WI38 (cell line): ENCODE measurements around the gene SLC9A9.

Experiments
- H3K4me3 ChIP-seq: 2 replicates; pipeline ENCODE4 v1.5.1; 2011; ENCODE audit warnings: low read depth, mild to moderate bottlenecking, control low read depth, low read length
- TF ChIP-seq, protein P1 (sequence below): IDR thresholded peaks from 2 replicates; pipeline ENCODE4 v1.5.1; 2012; ENCODE audit warnings: low read depth, mild to moderate bottlenecking, control low read depth, low read length

The SLC9A9 gene

DNA sequence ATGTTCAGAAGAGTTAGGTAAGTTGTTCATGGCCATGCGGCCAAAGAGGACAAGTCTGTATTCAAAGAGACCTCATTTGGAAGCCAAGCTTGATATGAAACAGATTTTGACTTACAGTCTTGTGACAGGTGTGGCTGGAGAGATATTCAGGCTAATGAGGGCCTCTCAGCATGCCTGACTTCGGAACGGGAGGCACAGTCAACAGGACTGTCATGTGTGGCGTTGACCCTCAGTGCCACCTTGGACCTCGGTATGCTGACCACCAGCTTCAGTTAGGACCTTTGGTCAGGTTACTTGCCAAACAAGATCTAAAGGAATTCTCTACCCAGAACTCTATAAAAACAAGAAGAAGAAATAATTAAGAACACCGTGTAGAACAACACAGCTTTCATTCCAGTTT, 604.6 kb downstream of the SLC9A9 start:
- TF ChIP-seq, protein P1, sequence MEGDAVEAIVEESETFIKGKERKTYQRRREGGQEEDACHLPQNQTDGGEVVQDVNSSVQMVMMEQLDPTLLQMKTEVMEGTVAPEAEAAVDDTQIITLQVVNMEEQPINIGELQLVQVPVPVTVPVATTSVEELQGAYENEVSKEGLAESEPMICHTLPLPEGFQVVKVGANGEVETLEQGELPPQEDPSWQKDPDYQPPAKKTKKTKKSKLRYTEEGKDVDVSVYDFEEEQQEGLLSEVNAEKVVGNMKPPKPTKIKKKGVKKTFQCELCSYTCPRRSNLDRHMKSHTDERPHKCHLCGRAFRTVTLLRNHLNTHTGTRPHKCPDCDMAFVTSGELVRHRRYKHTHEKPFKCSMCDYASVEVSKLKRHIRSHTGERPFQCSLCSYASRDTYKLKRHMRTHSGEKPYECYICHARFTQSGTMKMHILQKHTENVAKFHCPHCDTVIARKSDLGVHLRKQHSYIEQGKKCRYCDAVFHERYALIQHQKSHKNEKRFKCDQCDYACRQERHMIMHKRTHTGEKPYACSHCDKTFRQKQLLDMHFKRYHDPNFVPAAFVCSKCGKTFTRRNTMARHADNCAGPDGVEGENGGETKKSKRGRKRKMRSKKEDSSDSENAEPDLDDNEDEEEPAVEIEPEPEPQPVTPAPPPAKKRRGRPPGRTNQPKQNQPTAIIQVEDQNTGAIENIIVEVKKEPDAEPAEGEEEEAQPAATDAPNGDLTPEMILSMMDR, result no peak
- H3K4me3 ChIP-seq, result no peak overlapping the region

- TF ChIP-seq, protein P1, result no peak
- H3K4me3 ChIP-seq, result no peak overlapping the region
Measured at GRCh38 chr3:143242691-143243090, 605.6 kb downstream of the SLC9A9 start.

- no peak overlapping the region for H3K4me3 ChIP-seq
- TF ChIP-seq, protein P1, result no peak
Measured at GRCh38 chr3:143242101-143242500, 606.2 kb downstream of the SLC9A9 start.

- no peak overlapping the region for H3K4me3 ChIP-seq
- TF ChIP-seq, protein P1, result no peak
Measured at GRCh38 chr3:143241481-143241951, 606.8 kb downstream of the SLC9A9 start.

DNA sequence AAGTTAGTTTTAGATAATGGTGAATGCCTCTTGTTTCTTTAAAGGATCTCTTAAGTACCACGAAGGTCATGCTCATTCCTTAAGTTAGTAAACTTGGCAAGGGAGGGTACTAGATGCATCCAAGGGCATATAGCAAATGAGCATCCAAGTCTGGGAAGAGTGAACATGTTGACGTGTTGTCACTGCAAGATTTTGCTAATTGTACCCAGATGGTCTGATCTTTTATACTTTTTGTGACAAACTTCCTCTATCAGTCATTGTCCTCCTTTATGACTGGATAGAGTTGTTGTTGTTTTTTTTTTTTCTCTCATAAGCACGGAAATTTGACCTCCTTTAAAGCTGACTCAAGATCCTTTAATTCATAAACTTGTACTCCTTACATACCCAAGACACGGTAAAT, 607.4 kb downstream of the SLC9A9 start:
- no peak overlapping the region for H3K4me3 ChIP-seq
- TF ChIP-seq, protein P1, result no peak

DNA sequence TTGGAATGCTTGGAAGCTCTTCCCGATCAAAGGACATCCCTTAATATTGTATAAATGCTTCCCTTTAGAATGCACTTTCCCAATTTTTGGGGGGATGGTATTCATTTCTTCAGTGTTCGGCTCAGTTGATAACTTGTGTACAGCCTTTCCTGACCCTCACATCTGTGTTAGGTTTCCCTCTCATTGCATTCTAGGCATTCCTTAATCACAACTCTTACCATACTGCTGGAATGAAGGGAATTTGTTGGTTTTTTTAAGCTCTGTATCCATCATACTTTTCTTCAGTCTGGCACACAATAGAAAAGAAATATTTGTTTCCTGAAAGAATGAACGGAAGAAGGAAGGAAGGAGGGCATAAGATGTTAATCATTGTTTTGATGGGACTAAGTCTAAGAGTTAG, 609.2 kb downstream of the SLC9A9 start:
- TF ChIP-seq, protein P1, result no peak
- H3K4me3 ChIP-seq, result no peak overlapping the region

DNA sequence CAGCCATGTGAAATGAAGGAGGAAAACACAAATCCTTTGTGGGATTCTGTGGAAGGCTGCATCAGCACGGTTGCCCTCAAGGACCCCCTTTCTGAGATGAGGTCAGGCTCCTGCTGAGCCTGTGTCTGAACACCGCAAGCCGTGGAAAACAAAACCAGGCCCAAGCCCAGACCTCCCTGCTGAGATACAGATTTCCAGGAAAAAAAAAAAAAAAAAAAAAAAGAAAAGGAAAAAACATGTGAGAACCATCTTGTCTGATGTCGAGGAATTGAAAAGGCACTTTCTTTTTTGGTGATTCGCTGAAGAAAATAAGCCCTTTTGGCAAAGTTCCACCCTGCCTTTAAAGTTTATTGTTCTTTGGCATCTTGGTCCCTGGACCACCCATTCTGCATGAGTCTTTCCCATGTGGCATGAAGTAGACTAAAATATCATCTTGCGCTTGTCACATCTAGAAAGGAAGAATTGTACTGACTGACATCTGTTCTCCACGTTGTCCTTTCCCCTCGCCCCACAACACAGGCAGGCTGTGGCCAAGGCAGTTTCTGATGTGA, 611.1 kb downstream of the SLC9A9 start:
- TF ChIP-seq, protein P1, result no peak

More for the DNA sequence above, 611.1 kb downstream of the SLC9A9 start:
- no peak overlapping the region for H3K4me3 ChIP-seq
